ENCODE results near the gene TCF7L2.
"Not testable (repeated sequence)": the region's sequence is repeated elsewhere in the genome, so short reads cannot be mapped to it uniquely, and the experiment has no call there.

The TCF7L2 gene

DNA sequence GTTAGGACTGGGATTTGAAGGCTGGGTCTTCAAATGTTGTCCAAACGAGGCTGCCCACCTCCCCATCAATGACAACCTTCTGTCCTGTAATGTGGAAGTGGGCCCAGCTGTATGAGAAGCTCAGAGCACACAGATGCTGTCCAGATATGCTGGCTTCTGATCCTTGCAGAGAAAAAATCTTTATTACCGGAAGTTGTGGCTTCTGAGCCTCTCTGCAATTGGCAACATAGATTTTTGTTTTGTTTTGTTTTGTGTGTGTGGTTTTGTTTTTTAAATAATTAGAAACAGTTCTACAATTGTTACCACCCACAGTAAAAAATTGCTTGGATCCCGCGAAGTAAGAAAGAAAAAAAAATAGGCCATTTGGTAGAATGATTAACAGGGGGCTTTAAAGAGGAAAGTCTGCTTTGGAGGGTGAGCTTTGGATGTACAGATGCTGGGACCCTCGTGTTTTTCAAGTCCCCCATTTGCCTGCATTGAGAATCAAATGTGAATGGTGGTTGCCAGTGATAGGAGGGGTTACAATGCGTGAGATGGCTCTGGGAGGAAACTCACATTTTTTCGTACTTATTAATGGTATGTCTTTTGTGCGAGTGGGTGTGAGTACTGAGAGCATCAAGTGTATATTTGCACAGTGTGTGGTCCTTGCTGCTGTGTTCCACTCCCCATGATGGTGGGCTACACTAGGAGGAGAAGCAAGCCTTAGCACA is 153.2 kb downstream of the TCF7L2 start:
- DNase-seq = no peak

DNA sequence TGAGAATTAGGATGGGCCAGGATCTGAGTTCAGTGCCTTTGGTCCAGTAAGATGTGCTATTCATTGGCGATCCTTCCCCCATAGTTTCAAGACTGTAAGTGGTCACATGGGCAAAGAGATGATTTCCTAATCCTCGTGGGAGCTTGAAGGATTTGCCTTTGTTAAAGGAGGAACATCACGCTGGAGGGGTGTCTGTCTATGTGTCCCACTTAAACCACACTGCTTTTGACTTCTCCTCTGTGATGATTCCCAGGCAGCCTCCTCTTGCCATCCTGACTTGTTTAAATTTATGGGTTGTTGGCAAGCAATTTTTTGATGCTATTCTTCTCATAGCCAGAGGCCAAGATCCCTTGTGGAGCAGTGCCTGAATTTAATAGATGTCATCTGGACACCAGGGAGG is 154.0 kb downstream of the TCF7L2 start:
- DNase-seq = no peak

DNA sequence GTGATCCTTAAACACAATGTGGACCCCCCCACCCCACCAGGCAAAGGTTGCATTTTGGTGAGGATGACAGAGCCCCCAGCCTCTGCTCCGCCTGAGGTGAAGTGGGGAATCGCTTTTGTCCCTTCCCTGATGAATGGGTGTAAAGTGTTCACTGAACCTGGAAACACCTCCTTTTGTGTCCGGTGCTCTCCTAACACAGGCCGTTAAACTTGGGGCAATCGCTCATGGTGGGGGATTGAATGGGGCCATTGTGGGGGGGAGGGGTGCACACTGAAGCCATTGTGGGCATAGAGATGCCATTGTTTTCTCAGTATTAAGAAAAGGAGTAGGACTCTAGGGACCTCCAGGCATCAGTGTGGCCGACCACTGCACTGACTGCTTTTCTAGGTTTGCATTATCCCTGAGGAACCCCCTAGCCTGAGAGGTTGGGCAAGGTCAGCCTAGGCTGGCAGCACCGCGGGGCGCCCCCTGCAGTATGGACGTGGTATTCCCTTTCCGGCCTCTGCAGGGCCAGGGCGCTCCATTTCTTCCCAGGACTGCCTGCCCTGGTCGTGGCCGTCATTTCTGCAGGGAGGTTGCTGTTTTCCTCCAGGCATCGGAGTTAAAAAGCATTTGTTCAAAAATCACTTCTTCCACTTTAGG is 158.3 kb downstream of the TCF7L2 start:
- peak; percentile 35 for DNase-seq

- DNase-seq = peak; percentile 35
Observed at GRCh38 chr10:113108948-113109347, 158.9 kb downstream of the TCF7L2 start.

DNA sequence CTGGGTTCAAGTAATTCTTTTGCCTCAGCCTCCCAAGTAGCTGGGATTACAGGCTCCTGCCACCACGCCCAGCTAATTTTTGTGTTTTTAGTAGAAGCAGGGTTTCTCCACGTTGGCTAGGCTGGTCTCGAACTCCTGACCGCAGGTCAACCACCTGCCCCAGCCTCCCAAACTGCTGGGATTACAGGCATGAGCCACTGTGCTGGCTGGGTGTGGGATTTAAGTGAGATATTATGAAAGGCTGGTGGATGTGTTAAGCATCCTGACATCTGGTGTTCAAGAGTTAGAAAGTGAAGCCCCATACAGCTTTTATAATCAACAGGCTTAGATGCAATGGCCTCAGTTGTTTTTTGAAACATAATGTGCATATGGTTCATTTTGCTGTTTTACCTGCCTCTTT is 159.4 kb downstream of the TCF7L2 start:
- not testable (repeated sequence) for DNase-seq

- DNase-seq = no peak
Observed at GRCh38 chr10:113111260-113111659, 161.2 kb downstream of the TCF7L2 start.

DNA sequence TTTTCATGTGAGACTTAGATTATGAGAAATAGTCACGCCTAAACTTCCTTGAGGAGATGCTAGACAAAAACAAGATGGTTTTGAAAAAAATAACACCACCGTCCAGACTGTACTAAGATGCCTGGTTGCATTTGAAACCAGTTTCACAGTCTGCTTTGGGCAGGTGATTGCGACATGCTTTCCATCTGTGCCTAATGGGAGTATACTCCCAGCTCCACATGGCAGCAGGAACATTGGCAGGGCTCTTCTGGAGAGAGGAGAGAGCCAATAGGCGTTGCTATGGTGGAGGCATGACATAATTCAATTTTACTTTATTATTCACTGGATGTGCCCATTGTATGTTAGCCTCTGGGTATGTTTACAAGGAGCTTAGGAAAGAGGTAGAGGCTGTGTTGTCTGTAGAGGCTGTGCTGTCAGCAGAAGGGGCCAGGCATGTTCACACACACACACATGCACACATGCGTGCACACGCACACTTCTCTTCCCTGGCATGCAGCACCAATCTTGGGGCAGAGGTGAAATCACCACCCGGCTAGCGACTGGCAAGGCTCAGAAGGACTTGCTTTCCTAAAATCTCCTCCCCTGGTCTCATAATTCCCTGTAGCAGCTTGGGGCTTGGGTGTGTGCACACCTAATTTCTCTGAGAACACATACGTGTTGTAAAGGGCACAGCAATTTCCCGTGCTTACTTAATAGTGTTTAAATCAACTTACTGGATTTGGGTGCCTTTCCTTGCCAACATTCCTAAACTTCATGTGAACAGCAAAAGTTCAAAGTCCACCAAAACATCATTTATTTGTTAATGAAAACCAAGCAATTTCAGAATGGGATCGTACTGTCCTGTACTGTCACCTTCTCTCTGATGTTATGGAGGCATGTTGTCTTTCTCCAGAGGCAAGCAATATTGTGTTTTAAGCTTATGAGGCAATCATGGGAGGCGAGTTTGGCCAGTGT is 162.1 kb downstream of the TCF7L2 start:
- no peak for DNase-seq

DNA sequence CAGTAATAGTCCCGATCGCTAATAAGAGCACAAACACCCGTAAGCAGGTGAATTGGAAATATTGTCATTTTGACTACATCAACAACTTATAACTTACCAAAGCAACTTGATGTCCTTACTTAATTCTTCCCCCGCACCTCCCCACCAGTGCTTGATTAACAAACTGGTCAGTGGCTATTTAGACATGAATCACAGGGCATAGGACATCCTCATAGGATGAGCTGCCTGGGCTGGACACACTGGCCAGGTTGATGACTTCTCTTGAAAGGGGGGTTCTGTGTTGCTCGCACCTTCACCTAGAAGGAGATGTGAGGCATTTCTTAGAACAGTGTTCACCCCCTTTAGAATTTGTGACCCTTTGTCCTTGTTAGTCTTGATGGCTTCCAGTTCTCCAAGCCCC is 163.2 kb downstream of the TCF7L2 start:
- no peak for DNase-seq

- DNase-seq = no peak
Observed at GRCh38 chr10:113113918-113114317, 163.9 kb downstream of the TCF7L2 start.

DNA sequence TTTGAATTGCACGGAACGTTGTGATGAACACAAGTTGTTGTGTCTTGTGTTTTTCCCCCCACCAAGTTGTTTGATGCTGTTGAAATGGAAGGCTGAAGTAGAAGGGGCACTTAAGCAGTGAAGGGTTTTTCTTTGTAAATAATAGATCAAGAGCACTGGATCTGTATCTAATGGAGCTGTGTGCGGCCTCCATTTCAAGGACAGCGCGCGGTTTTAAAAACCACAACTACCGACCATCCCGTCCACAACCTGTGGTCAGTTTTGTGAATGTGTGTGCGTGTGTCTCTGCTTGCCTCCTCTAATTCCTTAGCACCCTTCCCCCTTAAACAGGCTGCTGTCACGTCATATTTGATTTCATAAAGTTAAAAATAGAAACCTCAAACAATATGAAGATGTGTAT is 165.5 kb downstream of the TCF7L2 start:
- no peak for DNase-seq

DNA sequence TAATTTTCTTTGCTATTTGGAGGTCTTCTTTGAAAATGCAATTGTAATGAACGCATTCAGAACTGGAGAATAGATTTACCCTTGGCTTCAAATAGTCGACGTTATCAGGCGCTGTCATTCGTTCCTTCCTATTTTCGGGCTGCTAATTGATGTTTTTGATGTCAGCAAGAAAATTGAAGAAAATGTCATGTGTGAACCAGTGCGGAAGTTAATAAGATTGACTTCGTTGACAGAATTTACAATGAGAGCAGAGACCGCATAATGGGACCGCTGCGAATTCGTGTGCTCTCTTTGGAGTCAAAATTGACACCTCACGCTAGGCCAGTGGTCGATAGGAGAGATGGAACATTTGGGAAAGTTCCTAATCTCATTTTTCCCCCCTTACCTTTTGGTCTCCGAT is 168.8 kb downstream of the TCF7L2 start:
- DNase-seq = no peak

GRCh38 chr10:113119801-113120200 is 169.8 kb downstream of the TCF7L2 start:
- DNase-seq = no peak

DNA sequence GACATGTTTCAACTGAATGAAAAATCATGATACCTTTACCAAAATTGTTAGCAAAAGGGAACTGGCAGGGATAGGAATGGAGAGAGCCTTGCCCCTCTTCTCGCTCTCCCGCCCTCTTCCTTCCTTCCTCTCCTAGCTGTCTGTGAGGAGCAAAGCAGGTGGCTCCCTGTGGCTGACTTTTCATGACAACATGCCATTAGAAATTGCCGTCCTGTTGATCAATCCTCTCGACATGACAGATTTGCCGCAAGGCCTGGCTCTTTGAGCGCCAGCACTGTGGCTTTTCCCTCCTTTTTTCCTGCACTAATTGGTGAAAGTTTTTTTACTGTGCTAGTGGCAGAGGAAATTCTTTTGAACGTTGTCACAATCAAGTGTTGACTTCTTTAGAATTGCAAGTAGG is 171.1 kb downstream of the TCF7L2 start:
- no peak for DNase-seq

DNA sequence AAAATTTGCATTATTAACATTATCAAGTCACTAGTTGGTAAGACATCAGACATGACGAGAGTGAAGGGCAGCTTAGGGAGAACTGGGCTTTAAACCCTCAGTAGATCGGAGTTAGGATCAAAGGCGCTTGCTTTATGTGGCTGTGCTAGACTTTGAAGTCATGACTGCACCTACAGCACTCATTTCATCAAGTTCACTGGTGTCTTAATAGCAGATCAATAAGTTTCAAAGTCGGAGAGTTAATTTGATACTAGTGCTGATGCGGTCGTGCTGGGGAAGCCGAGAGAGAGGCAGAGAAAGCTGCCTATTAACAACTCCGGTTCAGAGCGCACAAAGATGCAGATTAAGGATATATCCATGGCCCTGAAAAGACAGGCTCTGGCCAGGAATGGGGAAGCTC is 172.9 kb downstream of the TCF7L2 start:
- DNase-seq = no peak

- no peak for DNase-seq
Observed at GRCh38 chr10:113124724-113125123, 174.7 kb downstream of the TCF7L2 start.

- DNase-seq = no peak
Observed at GRCh38 chr10:113125612-113126011, 175.6 kb downstream of the TCF7L2 start.

GRCh38 chr10:113126229-113127201 is 176.5 kb downstream of the TCF7L2 start:
- peak; percentile 61 for DNase-seq

DNA sequence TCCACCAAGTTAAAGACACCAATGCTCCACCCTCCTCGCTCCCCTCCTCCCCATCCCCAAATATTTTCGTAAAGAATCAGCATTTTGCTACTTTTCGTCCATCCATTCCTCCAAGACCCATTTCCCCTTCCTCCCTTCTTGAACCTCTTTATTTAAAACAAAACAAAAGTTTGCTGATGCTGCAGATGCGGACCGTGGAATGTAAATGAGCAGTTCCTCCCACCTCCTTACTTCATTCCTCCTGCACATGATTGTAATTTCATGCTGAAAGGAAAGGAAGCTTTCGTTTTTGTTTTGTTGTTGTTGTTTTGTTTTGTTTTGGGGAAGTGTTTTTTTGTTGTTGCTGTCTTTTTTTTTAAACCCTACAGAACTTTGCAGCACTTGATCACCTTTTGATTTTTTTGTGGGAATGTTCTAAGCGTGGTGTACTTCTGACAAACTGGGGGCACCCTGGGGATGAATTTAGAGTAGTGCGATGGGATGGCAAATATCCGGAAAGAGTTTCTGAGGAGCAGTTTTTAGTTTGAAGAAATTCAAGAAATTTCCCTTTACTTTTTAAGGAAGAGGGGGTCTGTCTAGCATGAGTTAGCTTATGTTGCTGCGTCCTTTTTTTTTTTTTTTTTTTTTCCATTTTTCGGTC is 177.3 kb downstream of the TCF7L2 start:
- no peak for DNase-seq

- DNase-seq = no peak
Observed at GRCh38 chr10:113127901-113128283, 177.8 kb downstream of the TCF7L2 start.

DNA sequence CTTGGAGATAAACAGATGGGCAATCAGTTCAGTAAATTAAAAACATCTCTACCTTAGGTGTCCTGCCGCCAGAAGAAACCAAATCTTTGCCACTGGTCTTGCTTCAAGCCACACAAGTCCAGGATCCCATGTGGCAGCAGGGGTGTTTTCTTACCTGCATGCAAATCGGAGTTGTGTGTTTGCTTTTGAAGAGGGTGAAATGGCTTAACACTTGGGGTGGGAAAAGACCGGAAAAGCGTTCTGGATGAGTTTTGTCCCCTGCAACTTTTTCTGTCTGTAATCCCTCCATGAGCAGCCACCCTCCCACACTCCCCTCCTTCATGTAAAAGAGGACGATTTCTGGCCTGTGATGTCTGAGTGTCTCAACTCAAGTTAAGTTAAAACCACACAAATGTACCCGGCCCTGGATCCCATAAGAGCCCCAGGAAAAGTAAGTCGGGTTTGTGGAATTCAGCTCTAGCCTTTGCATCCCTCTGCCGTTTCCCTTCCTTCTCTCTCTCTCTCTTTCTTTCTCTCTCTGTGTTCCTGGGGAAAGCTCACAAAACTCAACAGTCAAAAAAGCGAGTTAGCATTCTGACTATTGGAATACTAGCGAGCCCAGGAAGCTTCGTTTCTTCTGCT is 178.5 kb downstream of the TCF7L2 start:
- DNase-seq = no peak

DNA sequence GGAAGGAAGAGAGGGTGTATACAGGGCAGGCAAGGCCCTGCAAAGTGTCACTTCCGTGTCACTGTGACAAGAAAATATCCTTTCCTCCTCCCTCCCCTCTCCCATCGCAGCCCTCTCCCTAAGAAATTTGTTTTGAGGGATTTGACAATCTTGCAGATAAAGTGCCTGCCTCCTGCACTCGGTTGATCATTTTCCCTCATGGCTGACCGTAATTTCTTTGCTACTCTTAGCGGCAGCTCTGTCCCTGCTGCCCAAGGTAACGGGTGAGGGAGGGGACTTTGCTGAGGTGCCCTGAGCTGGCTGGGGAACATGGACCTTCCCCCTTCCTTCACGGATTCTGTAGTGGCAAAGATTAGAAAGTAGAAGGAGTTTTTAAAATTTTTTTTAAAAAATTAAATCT is 179.1 kb downstream of the TCF7L2 start:
- DNase-seq = no peak

All from NCI-H69 (cell line).